ENCODE measurements around the gene RPS25. TPM values are rescaled to one million over a fixed set of nuclear protein-coding genes. Genes with fewer than 3 reads are reported as not detected.
"Not testable (repeated sequence)": the region's sequence is repeated elsewhere in the genome, so short reads cannot be mapped to it uniquely, and the experiment has no call there.

RPS25 gene
- total RNA-seq, 1 donor = 914 TPM

- H3K4me3 ChIP-seq (ENCODE audit: low read depth, low read length) = no peak overlapping the region
- TF ChIP-seq CTCF (IDR thresholded peaks at IDR 0.05; ENCODE audit: insufficient read depth, low read depth, low read length) = no peak
- no peak for DNase-seq (ENCODE audit: low read depth)
Observed at GRCh38 chr11:119049081-119049480, 30.9 kb upstream of the RPS25 start.

GRCh38 chr11:119048644-119049043 lies 30.5 kb upstream of the RPS25 start:
- TF ChIP-seq CTCF (IDR thresholded peaks at IDR 0.05; ENCODE audit: insufficient read depth, low read depth, low read length) = no peak
- H3K4me3 ChIP-seq (ENCODE audit: low read depth, low read length) = no peak overlapping the region
- DNase-seq (ENCODE audit: low read depth) = no peak

GRCh38 chr11:119047205-119047604 lies 29.1 kb upstream of the RPS25 start:
- H3K4me3 ChIP-seq (ENCODE audit: low read depth, low read length) = no peak overlapping the region
- no peak for DNase-seq (ENCODE audit: low read depth)
- TF ChIP-seq CTCF (IDR thresholded peaks at IDR 0.05; ENCODE audit: insufficient read depth, low read depth, low read length) = no peak

GRCh38 chr11:119046489-119046888 lies 28.3 kb upstream of the RPS25 start:
- TF ChIP-seq CTCF (IDR thresholded peaks at IDR 0.05; ENCODE audit: insufficient read depth, low read depth, low read length) = no peak
- no peak for DNase-seq (ENCODE audit: low read depth)
- H3K4me3 ChIP-seq (ENCODE audit: low read depth, low read length) = no peak overlapping the region

GRCh38 chr11:119044708-119045107 lies 26.6 kb upstream of the RPS25 start:
- H3K4me3 ChIP-seq (ENCODE audit: low read depth, low read length) = no peak overlapping the region
- peak; percentile 20 for TF ChIP-seq CTCF (IDR thresholded peaks at IDR 0.05; ENCODE audit: insufficient read depth, low read depth, low read length)

GRCh38 chr11:119042927-119043326 lies 24.8 kb upstream of the RPS25 start:
- DNase-seq (ENCODE audit: low read depth) = no peak
- TF ChIP-seq CTCF (IDR thresholded peaks at IDR 0.05; ENCODE audit: insufficient read depth, low read depth, low read length) = no peak
- no peak overlapping the region for H3K4me3 ChIP-seq (ENCODE audit: low read depth, low read length)

More at GRCh38 chr11:119044708-119045107, 26.6 kb upstream of the RPS25 start:
- no peak for DNase-seq (ENCODE audit: low read depth)

GRCh38 chr11:119041821-119042514 lies 23.8 kb upstream of the RPS25 start:
- TF ChIP-seq CTCF (IDR thresholded peaks at IDR 0.05; ENCODE audit: insufficient read depth, low read depth, low read length) = no peak
- no peak for DNase-seq (ENCODE audit: low read depth)
- no peak overlapping the region for H3K4me3 ChIP-seq (ENCODE audit: low read depth, low read length)

GRCh38 chr11:119039471-119039870 lies 21.3 kb upstream of the RPS25 start:
- H3K4me3 ChIP-seq (ENCODE audit: low read depth, low read length); DNase-seq (ENCODE audit: low read depth): not testable (repeated sequence)

Measured in fibroblast of villous mesenchyme (primary cell).